AG04450 (cell line): ENCODE measurements around the gene MBD4. TPM values are rescaled to one million over a fixed set of nuclear protein-coding genes. Genes with fewer than 3 reads are reported as not detected.

Experiments
- CTCF ChIA-PET: fragments of 300-600, 350-600 bp; formaldehyde crosslinking; extraction: SDS; loops from one replicate; lab custom pipeline; 2022; ENCODE audit warnings: antibody characterized with exemption, inconsistent platforms; lab: Charles Lee
- POLR2A ChIA-PET: fragments of 350-600 bp; formaldehyde crosslinking; extraction: SDS; loops from one replicate; lab custom pipeline; 2021; ENCODE audit warnings: antibody characterized with exemption, inconsistent platforms; lab: Yijun Ruan, JAX
- DNase-seq: peaks from one replicate; pipeline ENCODE4 v3.0.0-alpha.2; 2011; ENCODE audit warnings: low read depth, low spot score
- H3K27ac ChIP-seq: one replicate; pipeline ENCODE4 v1.5.1; 2012; ENCODE audit warnings: low read depth, low read length, control low read depth
- H3K27me3 ChIP-seq: one replicate; pipeline ENCODE4 v1.6.0; 2012; ENCODE audit warnings: low read length; ENCODE audit not compliant: control insufficient read depth, insufficient read depth
- H3K4me3 ChIP-seq: 2 replicates; pipeline ENCODE4 v1.5.1; 2011; ENCODE audit warnings: mild to moderate bottlenecking, low read depth, low read length, control low read depth
- H3K9me3 ChIP-seq: 2 replicates; pipeline ENCODE4 v1.5.1; 2012; ENCODE audit warnings: low read length; ENCODE audit not compliant: control insufficient read depth, insufficient read depth
- polyA plus RNA-seq: library from polyadenylated mRNA; depleted of rRNA; stranded (reverse); fragments of >200 nt; gene quantifications from 2 replicates; pipeline ENCODE4 v1.2.3, GENCODE V29; 2011
- TF ChIP-seq, protein P1 (sequence below): IDR thresholded peaks from 2 replicates; pipeline ENCODE4 v1.5.1; 2011; ENCODE audit warnings: low read depth, low read length, control low read depth, inconsistent platforms

The MBD4 gene
- polyA plus RNA-seq, 1 experiment: 35.6 TPM

- ChIA-PET POLR2A (no interaction called here), CTCF (interaction anchor here (1.7 kb wide), 1 partner anchor 90 kb away, joined by 5 read pairs; no protein-coding TSS in a partner anchor)
- TF ChIP-seq, protein P1, sequence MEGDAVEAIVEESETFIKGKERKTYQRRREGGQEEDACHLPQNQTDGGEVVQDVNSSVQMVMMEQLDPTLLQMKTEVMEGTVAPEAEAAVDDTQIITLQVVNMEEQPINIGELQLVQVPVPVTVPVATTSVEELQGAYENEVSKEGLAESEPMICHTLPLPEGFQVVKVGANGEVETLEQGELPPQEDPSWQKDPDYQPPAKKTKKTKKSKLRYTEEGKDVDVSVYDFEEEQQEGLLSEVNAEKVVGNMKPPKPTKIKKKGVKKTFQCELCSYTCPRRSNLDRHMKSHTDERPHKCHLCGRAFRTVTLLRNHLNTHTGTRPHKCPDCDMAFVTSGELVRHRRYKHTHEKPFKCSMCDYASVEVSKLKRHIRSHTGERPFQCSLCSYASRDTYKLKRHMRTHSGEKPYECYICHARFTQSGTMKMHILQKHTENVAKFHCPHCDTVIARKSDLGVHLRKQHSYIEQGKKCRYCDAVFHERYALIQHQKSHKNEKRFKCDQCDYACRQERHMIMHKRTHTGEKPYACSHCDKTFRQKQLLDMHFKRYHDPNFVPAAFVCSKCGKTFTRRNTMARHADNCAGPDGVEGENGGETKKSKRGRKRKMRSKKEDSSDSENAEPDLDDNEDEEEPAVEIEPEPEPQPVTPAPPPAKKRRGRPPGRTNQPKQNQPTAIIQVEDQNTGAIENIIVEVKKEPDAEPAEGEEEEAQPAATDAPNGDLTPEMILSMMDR: no peak
- Histone ChIP-seq H3K27me3 (no peaks in the 10 kb centered on the region), H3K4me3 (no peak overlapping the region), H3K27ac (no peak overlapping the region), H3K9me3 (no peaks in the 10 kb centered on the region)
- no peak for DNase-seq
These were observed 33.5 kb upstream of the MBD4 start for GRCh38 chr3:129473067-129473768.

GRCh38 chr3:129470861-129471260 is 31.1 kb upstream of the MBD4 start:
- Histone ChIP-seq H3K4me3 (no peak overlapping the region), H3K9me3 (no peaks in the 10 kb centered on the region), H3K27ac (no peak overlapping the region), H3K27me3 (no peaks in the 10 kb centered on the region)
- ChIA-PET POLR2A (no interaction called here), CTCF (interaction anchor here (0.9 kb wide), 2 partner anchors 19 to 359 kb away, joined by 4 read pairs; no protein-coding TSS in a partner anchor)
- DNase-seq: no peak
- TF ChIP-seq, protein P1: no peak

DNA sequence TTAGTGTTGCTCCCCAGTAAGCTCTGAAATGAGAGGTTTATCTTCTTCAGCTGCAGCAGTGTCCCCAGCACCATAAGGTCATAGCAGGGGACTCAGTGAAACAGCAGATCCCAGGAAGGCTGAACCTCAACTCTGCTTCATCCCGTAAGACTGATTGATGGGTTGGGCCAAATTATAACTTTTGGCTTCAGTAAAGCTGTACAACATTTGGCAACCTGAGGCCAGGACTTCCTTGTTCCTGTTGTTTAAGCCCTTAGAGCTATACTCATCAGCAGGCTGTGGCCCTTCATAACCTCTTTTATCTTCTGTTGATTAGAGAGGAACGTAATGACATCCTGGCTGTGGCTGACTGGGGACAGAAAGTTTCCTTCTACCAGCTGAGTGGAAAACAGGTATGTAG is 29.3 kb upstream of the MBD4 start:
- Histone ChIP-seq H3K4me3 (no peak overlapping the region), H3K9me3 (no peaks in the 10 kb centered on the region), H3K27me3 (no peaks in the 10 kb centered on the region), H3K27ac (no peak overlapping the region)
- DNase-seq: no peak
- ChIA-PET POLR2A (no interaction called here), CTCF (no interaction called here)
- TF ChIP-seq, protein P1: no peak

DNA sequence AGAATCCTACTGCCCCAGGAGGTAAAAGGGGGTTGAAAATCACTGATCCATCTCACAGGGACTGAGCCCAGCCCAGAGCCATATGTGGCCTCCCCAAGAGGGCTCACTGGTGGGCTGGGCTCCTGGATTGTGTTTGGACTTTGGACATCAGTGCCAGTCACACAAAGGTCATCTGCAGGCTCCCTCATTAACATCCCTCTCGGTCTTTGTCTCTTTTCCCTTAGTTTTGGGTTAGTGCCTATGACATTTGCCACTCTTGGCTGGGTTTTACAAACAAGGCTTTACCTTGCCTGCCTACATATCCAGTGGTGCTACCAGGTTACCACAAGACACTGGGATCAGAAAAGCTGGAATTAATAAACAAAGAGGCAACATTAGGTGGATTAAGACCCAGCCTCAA is 28.2 kb upstream of the MBD4 start:
- ChIA-PET POLR2A (no interaction called here), CTCF (no interaction called here)

DNA sequence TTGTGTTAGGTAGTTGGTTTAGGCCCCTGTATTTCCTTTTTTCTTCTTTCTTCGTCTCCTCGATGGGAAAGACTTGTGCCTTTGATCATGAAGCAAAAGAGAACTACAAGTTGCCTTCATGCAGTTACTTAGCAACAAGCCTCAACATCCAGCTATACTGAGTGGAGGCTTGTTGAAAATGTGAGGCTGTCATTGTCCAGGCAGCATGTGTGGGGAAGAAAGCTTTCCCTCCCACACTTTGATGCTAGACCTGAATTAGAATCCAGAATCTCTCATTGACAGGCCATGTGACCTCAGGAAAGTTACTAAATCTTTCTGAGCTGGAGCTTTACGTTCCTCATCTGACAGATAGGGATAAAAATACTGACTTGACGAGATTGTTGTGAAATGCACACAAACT is 24.0 kb upstream of the MBD4 start:
- TF ChIP-seq, protein P1: no peak
- CTCF ChIA-PET: interaction anchor here (1.1 kb wide), 1 partner anchor 163 kb away, joined by 4 read pairs; no protein-coding TSS in a partner anchor
- POLR2A ChIA-PET: no interaction called here

More for the DNA sequence above, 28.2 kb upstream of the MBD4 start:
- TF ChIP-seq, protein P1: no peak
- H3K9me3 ChIP-seq: no peaks in the 10 kb centered on the region
- H3K27me3 ChIP-seq: no peaks in the 10 kb centered on the region
- DNase-seq: no peak
- no peak overlapping the region for H3K4me3 ChIP-seq
- H3K27ac ChIP-seq: no peak overlapping the region

More for the DNA sequence above, 24.0 kb upstream of the MBD4 start:
- no peaks in the 10 kb centered on the region for H3K9me3 ChIP-seq
- H3K27me3 ChIP-seq: no peaks in the 10 kb centered on the region
- no peak overlapping the region for H3K27ac ChIP-seq
- DNase-seq: no peak
- no peak overlapping the region for H3K4me3 ChIP-seq
